Stomach (tissue), 4 donors: Measurements from ENCODE around the gene USP6NL.

ENCODE experiments used
- CTCF ChIP-seq, 7 experiments: fragments of 450-650 bp in 4 of 7; fragments of 200-600 bp in 3 of 7; sonication (generic) in 3 of 7; IDR thresholded peaks; one replicate each; pipeline ENCODE4 v1.5.1; 2016 to 2019; ENCODE audit warnings: antibody characterized with exemption in 7 of 7, control low read depth in 2 of 7, mild to moderate bottlenecking in 1 of 7
- EP300 ChIP-seq: sonication (generic); formaldehyde crosslinking; IDR thresholded peaks from one replicate; pipeline ENCODE4 v1.6.1; 2017; ENCODE audit warnings: antibody characterized with exemption
- POLR2A ChIP-seq, 4 donors: fragments of 450-650 bp; IDR thresholded peaks; one replicate each; pipeline ENCODE4 v1.6.1; 2016; ENCODE audit warnings: antibody characterized with exemption in 4 of 4, control low read depth in 2 of 4, mild to moderate bottlenecking in 1 of 4, moderate library complexity in 1 of 4
- POLR2AphosphoS5 ChIP-seq, 3 donors: sonication (generic); formaldehyde crosslinking; IDR thresholded peaks; one replicate each; pipeline ENCODE4 v1.6.1; 2016; ENCODE audit warnings: antibody characterized with exemption in 3 of 3

GRCh38 chr10:11435581-11435981 is 175.9 kb downstream of the USP6NL start:
- TF ChIP-seq CTCF (IDR thresholded peaks at IDR 0.05) (no peak), POLR2A (IDR thresholded peaks at IDR 0.05) (no peak), POLR2AphosphoS5 (IDR thresholded peaks at IDR 0.05) (no peak), EP300 (no peak)
